ENCODE measurements around the gene NUP205.
"Not testable (repeated sequence)": the region's sequence is repeated elsewhere in the genome, so short reads cannot be mapped to it uniquely, and the experiment has no call there.

Gene NUP205

GRCh38 chr7:135634191-135634878 is 76.6 kb downstream of the NUP205 start:
- Histone ChIP-seq H3K4me3 (ENCODE audit: extremely low read depth, insufficient read depth, low read length, poor library complexity, severe bottlenecking) (no peak overlapping the region), H3K36me3 (ENCODE audit: control insufficient read depth, insufficient read depth, low read length) (peaks cover 77% of the 10 kb centered on the region), H3K9me3 (ENCODE audit: control insufficient read depth, low read length) (no peaks in the 10 kb centered on the region), H3K4me1 (ENCODE audit: control insufficient read depth, insufficient read depth, low read length, poor library complexity, severe bottlenecking) (no peaks in the 10 kb centered on the region), H3K27ac (ENCODE audit: low read depth, low read length, severe bottlenecking) (no peak overlapping the region)
- 95 to 97% methylated on average over 7 of the region's 7 CpGs for WGBS, 2 experiments (ENCODE audit: insufficient coverage in 2 of 2)

DNA sequence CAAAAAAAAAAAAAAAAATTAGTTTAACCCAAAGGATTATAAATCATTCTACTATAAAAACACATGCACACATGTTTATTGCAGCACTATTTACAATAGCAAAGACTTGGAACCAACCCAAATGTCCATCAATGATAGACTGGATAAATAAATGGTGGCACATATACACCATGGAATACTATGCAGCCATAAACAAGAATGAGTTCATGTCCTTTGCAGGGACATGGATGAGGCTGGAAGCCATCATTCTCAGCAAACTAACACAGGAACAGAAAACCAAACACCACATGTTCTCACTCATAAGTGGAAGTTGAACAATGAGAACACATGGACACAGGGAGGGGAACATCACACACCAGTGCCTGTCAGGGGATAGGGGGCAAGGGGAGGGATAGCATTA is 82.0 kb downstream of the NUP205 start:
- not testable (repeated sequence) for H3K9me3 ChIP-seq (ENCODE audit: control insufficient read depth, low read length); H3K27ac ChIP-seq (ENCODE audit: low read depth, low read length, severe bottlenecking); H3K4me1 ChIP-seq (ENCODE audit: control insufficient read depth, insufficient read depth, low read length, poor library complexity, severe bottlenecking); H3K4me3 ChIP-seq (ENCODE audit: extremely low read depth, insufficient read depth, low read length, poor library complexity, severe bottlenecking)
- H3K36me3 ChIP-seq (ENCODE audit: control insufficient read depth, insufficient read depth, low read length), result peaks cover 85% of the 10 kb centered on the region

DNA sequence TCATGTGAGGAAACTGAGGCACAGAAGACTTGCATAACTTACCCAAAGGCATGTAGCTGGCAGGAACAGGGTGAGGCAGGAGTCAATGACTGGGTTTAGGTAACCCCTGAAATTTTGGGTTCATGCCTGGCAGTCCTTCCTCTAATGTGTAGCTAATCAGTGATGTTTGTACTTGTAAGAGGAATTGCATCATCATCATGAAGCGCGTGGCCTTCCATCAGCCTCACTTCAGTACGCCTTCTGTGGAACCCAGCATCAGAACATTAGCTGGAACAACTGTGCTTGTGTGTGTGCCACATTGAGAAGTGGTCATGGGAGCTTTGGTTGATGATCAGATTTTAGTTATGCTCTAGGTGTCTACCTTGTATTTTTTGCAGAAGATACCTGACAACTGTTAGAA is 86.4 kb downstream of the NUP205 start:
- Histone ChIP-seq H3K36me3 (ENCODE audit: control insufficient read depth, insufficient read depth, low read length) (peaks cover 81% of the 10 kb centered on the region), H3K27ac (ENCODE audit: low read depth, low read length, severe bottlenecking) (no peak overlapping the region), H3K9me3 (ENCODE audit: control insufficient read depth, low read length) (no peaks in the 10 kb centered on the region), H3K4me3 (ENCODE audit: extremely low read depth, insufficient read depth, low read length, poor library complexity, severe bottlenecking) (no peak overlapping the region), H3K4me1 (ENCODE audit: control insufficient read depth, insufficient read depth, low read length, poor library complexity, severe bottlenecking) (no peaks in the 10 kb centered on the region)
- 100% methylated on average over 3 of the region's 3 CpGs for WGBS, 2 experiments (ENCODE audit: insufficient coverage in 2 of 2)

DNA sequence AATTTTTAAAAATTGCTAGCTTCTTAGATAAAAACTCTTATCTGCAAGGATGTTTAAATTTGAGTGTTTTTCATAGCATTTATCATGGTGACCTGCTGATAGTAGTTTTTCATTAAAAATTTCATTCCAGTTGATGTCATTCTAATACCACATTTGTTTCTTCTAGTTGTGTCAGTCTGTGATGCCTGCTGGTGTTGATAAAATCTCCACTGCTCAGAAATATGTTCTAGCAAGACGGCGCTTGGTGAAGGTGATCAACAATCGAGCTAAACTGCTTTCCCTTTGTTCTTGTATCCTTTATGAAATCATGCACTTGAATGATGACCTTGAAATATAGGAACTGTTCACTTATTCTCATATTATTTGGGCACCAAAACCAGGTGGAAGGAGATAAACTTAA is 87.0 kb downstream of the NUP205 start:
- peaks cover 81% of the 10 kb centered on the region for H3K36me3 ChIP-seq (ENCODE audit: control insufficient read depth, insufficient read depth, low read length)
- no peak overlapping the region for H3K4me3 ChIP-seq (ENCODE audit: extremely low read depth, insufficient read depth, low read length, poor library complexity, severe bottlenecking)
- WGBS, 2 experiments (ENCODE audit: insufficient coverage in 2 of 2), result 100% methylated on average over 2 of the region's 3 CpGs; no CpG with 5 or more reads in 1 of the 2 experiments
- no peak overlapping the region for H3K27ac ChIP-seq (ENCODE audit: low read depth, low read length, severe bottlenecking)
- H3K4me1 ChIP-seq (ENCODE audit: control insufficient read depth, insufficient read depth, low read length, poor library complexity, severe bottlenecking), result peaks cover 1% of the 10 kb centered on the region
- H3K9me3 ChIP-seq (ENCODE audit: control insufficient read depth, low read length), result no peaks in the 10 kb centered on the region

- Histone ChIP-seq H3K9me3 (ENCODE audit: control insufficient read depth, low read length) (no peaks in the 10 kb centered on the region), H3K36me3 (ENCODE audit: control insufficient read depth, insufficient read depth, low read length) (peaks cover 76% of the 10 kb centered on the region), H3K4me3 (ENCODE audit: extremely low read depth, insufficient read depth, low read length, poor library complexity, severe bottlenecking) (no peak overlapping the region), H3K27ac (ENCODE audit: low read depth, low read length, severe bottlenecking) (no peak overlapping the region), H3K4me1 (ENCODE audit: control insufficient read depth, insufficient read depth, low read length, poor library complexity, severe bottlenecking) (peaks cover 8% of the 10 kb centered on the region)
- WGBS, 2 experiments (ENCODE audit: insufficient coverage in 2 of 2), result 96 to 100% methylated on average over 2 to 3 of the region's 6 CpGs
These were observed 87.7 kb downstream of the NUP205 start for GRCh38 chr7:135645296-135645904.

DNA sequence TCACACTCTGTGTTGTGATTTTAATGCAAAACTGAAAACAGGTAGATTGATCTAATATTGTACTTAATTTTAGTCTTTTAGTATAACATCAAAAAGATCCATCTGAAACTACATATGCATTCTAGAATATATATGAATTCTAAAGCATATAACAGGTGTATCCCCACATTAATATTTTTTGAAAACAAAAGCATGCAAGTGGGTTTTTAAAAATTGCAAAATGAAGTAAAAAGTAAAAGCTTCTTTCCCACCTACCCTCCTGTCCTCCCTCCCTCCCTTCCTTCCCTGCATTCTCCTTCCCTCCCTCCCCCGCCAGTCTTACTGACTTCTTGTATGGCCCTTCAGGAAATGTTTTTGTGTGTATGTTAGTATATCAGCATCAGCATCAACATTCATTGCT is 90.0 kb downstream of the NUP205 start:
- H3K27ac ChIP-seq (ENCODE audit: low read depth, low read length, severe bottlenecking), result no peak overlapping the region
- peaks cover 55% of the 10 kb centered on the region for H3K36me3 ChIP-seq (ENCODE audit: control insufficient read depth, insufficient read depth, low read length)
- no peak overlapping the region for H3K4me3 ChIP-seq (ENCODE audit: extremely low read depth, insufficient read depth, low read length, poor library complexity, severe bottlenecking)
- no CpG with 5 or more reads among the region's 1 CpG for WGBS, 2 experiments (ENCODE audit: insufficient coverage in 2 of 2)
- H3K4me1 ChIP-seq (ENCODE audit: control insufficient read depth, insufficient read depth, low read length, poor library complexity, severe bottlenecking), result peaks cover 15% of the 10 kb centered on the region
- no peaks in the 10 kb centered on the region for H3K9me3 ChIP-seq (ENCODE audit: control insufficient read depth, low read length)

DNA sequence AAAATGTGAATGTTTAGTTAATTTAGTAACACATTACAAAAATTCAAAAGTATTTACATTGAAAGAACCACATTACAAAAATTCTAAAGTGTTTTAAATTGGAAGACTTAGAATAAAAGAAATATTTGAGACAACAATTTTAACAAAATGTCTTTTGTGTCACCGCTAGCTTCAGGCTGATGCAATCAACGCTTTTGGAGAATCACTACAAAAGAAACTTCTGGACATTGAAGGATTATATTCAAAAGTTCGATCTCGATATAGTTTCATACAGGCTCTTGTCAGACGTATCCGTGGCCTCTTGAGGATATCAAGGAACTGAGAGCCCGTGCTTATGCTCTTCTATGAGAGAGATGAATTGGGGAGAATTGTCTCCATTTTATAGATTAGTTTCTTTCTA is 90.5 kb downstream of the NUP205 start:
- H3K4me3 ChIP-seq (ENCODE audit: extremely low read depth, insufficient read depth, low read length, poor library complexity, severe bottlenecking), result no peak overlapping the region
- H3K27ac ChIP-seq (ENCODE audit: low read depth, low read length, severe bottlenecking), result no peak overlapping the region
- H3K9me3 ChIP-seq (ENCODE audit: control insufficient read depth, low read length), result no peaks in the 10 kb centered on the region
- peaks cover 50% of the 10 kb centered on the region for H3K36me3 ChIP-seq (ENCODE audit: control insufficient read depth, insufficient read depth, low read length)
- H3K4me1 ChIP-seq (ENCODE audit: control insufficient read depth, insufficient read depth, low read length, poor library complexity, severe bottlenecking), result peaks cover 15% of the 10 kb centered on the region
- WGBS, 2 experiments (ENCODE audit: insufficient coverage in 2 of 2), result 93 to 100% methylated on average over 4 of the region's 7 CpGs

- Histone ChIP-seq H3K36me3 (ENCODE audit: control insufficient read depth, insufficient read depth, low read length) (peaks cover 31% of the 10 kb centered on the region), H3K4me1 (ENCODE audit: control insufficient read depth, insufficient read depth, low read length, poor library complexity, severe bottlenecking) (peaks cover 15% of the 10 kb centered on the region), H3K27ac (ENCODE audit: low read depth, low read length, severe bottlenecking) (peak overlapping the region; percentile 72), H3K4me3 (ENCODE audit: extremely low read depth, insufficient read depth, low read length, poor library complexity, severe bottlenecking) (no peak overlapping the region), H3K9me3 (ENCODE audit: control insufficient read depth, low read length) (no peaks in the 10 kb centered on the region)
- WGBS, 2 experiments (ENCODE audit: insufficient coverage in 2 of 2), result 84 to 86% methylated on average over 10 of the region's 15 CpGs
These were observed 93.3 kb downstream of the NUP205 start for GRCh38 chr7:135650831-135651573.

GRCh38 chr7:135653340-135654080 is 95.8 kb downstream of the NUP205 start:
- Histone ChIP-seq H3K4me3 (ENCODE audit: extremely low read depth, insufficient read depth, low read length, poor library complexity, severe bottlenecking) (no peak overlapping the region), H3K9me3 (ENCODE audit: control insufficient read depth, low read length) (no peaks in the 10 kb centered on the region), H3K27ac (ENCODE audit: low read depth, low read length, severe bottlenecking) (no peak overlapping the region), H3K36me3 (ENCODE audit: control insufficient read depth, insufficient read depth, low read length) (peaks cover 11% of the 10 kb centered on the region), H3K4me1 (ENCODE audit: control insufficient read depth, insufficient read depth, low read length, poor library complexity, severe bottlenecking) (peaks cover 15% of the 10 kb centered on the region)
- 92 to 93% methylated on average over 5 to 6 of the region's 12 CpGs for WGBS, 2 experiments (ENCODE audit: insufficient coverage in 2 of 2)

GRCh38 chr7:135658564-135658963 is 100.8 kb downstream of the NUP205 start:
- WGBS, 2 experiments (ENCODE audit: insufficient coverage in 2 of 2), result 97% methylated on average over 4 of the region's 5 CpGs
- Histone ChIP-seq H3K4me1 (ENCODE audit: control insufficient read depth, insufficient read depth, low read length, poor library complexity, severe bottlenecking) (no peaks in the 10 kb centered on the region), H3K4me3 (ENCODE audit: extremely low read depth, insufficient read depth, low read length, poor library complexity, severe bottlenecking) (no peak overlapping the region), H3K27ac (ENCODE audit: low read depth, low read length, severe bottlenecking) (no peak overlapping the region), H3K9me3 (ENCODE audit: control insufficient read depth, low read length) (no peaks in the 10 kb centered on the region), H3K36me3 (ENCODE audit: control insufficient read depth, insufficient read depth, low read length) (no peaks in the 10 kb centered on the region)

All from mesodermal cell (in vitro differentiated cells).